Measurements from ENCODE around the gene RERE. TPM values are rescaled to one million over a fixed set of nuclear protein-coding genes. Genes with fewer than 3 reads are reported as not detected.
A peak's percentile ranks its signal among the peaks of the same experiment; 100 is the strongest.
"Not testable (repeated sequence)": the region's sequence is repeated elsewhere in the genome, so short reads cannot be mapped to it uniquely, and the experiment has no call there.

RERE gene
- polyA plus RNA-seq, 4 donors: 112 to 163 (median 156) TPM

- DNase-seq (ENCODE audit: low read depth in 4 of 4, low spot score in 3 of 4): not testable (repeated sequence)
Measured at GRCh38 chr1:8726801-8727186, 90.6 kb downstream of the RERE start.

- DNase-seq (ENCODE audit: low read depth in 4 of 4, low spot score in 3 of 4): no peak
Measured at GRCh38 chr1:8723010-8723409, 94.4 kb downstream of the RERE start.

- no peak for DNase-seq (ENCODE audit: low read depth in 4 of 4, low spot score in 3 of 4)
Measured at GRCh38 chr1:8722366-8722765, 95.1 kb downstream of the RERE start.

- DNase-seq (ENCODE audit: low read depth in 4 of 4, low spot score in 3 of 4): no peak
Measured at GRCh38 chr1:8721679-8722324, 95.6 kb downstream of the RERE start.

GRCh38 chr1:8720347-8720746 is 97.1 kb downstream of the RERE start:
- no peak for DNase-seq (ENCODE audit: low read depth in 4 of 4, low spot score in 3 of 4)

GRCh38 chr1:8718850-8719361 is 98.5 kb downstream of the RERE start:
- no peak for DNase-seq (ENCODE audit: low read depth in 4 of 4, low spot score in 3 of 4)

GRCh38 chr1:8717148-8717547 is 100.3 kb downstream of the RERE start:
- no peak for DNase-seq (ENCODE audit: low read depth in 4 of 4, low spot score in 3 of 4)

- no peak for DNase-seq (ENCODE audit: low read depth in 4 of 4, low spot score in 3 of 4)
Measured at GRCh38 chr1:8716238-8716637, 101.2 kb downstream of the RERE start.

- no peak for DNase-seq (ENCODE audit: low read depth in 4 of 4, low spot score in 3 of 4)
Measured at GRCh38 chr1:8714173-8714572, 103.3 kb downstream of the RERE start.

- peak in 1 of 4 donors; percentile 52 for DNase-seq (ENCODE audit: low read depth in 4 of 4, low spot score in 3 of 4)
Measured at GRCh38 chr1:8712413-8713231, 104.8 kb downstream of the RERE start.

GRCh38 chr1:8711873-8712412 is 105.5 kb downstream of the RERE start:
- DNase-seq (ENCODE audit: low read depth in 4 of 4, low spot score in 3 of 4): no peak

- no peak for DNase-seq (ENCODE audit: low read depth in 4 of 4, low spot score in 3 of 4)
Measured at GRCh38 chr1:8711151-8711550, 106.3 kb downstream of the RERE start.

- no peak for DNase-seq (ENCODE audit: low read depth in 4 of 4, low spot score in 3 of 4)
Measured at GRCh38 chr1:8708259-8708658, 109.2 kb downstream of the RERE start.

- DNase-seq (ENCODE audit: low read depth in 4 of 4, low spot score in 3 of 4): peak in 1 of 4 donors; percentile 50
Measured at GRCh38 chr1:8706995-8707396, 110.4 kb downstream of the RERE start.

GRCh38 chr1:8706291-8706690 is 111.1 kb downstream of the RERE start:
- no peak for DNase-seq (ENCODE audit: low read depth in 4 of 4, low spot score in 3 of 4)

- DNase-seq (ENCODE audit: low read depth in 4 of 4, low spot score in 3 of 4): no peak
Measured at GRCh38 chr1:8704866-8705506, 112.5 kb downstream of the RERE start.

GRCh38 chr1:8702850-8703810 is 114.3 kb downstream of the RERE start:
- peak; percentile 75 to 84 (median 80) for DNase-seq (ENCODE audit: low read depth in 4 of 4, low spot score in 3 of 4)

- no peak for DNase-seq (ENCODE audit: low read depth in 4 of 4, low spot score in 3 of 4)
Measured at GRCh38 chr1:8702472-8702849, 115.0 kb downstream of the RERE start.

- peak in 1 of 4 donors; percentile 57 for DNase-seq (ENCODE audit: low read depth in 4 of 4, low spot score in 3 of 4)
Measured at GRCh38 chr1:8701794-8702471, 115.5 kb downstream of the RERE start.

Measured in left renal pelvis (tissue), 4 donors.